HG02973 (cell line): ENCODE results near the gene TRIM7.
A peak's percentile ranks its signal among the peaks of the same experiment; 100 is the strongest.
"Not testable (repeated sequence)": the region's sequence is repeated elsewhere in the genome, so short reads cannot be mapped to it uniquely, and the experiment has no call there.

Experiments used
- ATAC-seq: cut with Tn5 transposase; IDR thresholded peaks from one replicate; pipeline ENCODE4 v1.9.1; 2021; ENCODE audit warnings: moderate library complexity; ENCODE audit not compliant: unreplicated experiment

The TRIM7 gene

DNA sequence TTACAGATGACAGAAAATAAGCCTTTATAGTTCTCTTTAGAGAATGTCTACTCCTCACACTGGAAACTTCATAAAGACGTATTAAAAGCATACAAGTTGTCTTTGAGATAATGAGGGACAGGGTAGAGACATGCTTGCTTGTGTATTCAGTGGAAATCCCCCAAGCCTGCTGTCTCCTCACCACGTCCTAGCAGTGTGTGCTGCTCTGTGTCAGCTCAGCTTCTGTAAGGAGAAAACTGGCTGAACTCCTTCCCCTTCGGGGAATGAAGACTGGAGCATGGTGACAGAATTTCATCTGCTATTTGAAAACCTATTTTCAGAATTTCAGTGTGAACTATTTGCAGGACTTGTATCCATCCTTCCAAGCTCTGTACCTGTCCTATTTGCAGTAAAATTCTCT is 48.2 kb downstream of the TRIM7 start:
- no peak for ATAC-seq

DNA sequence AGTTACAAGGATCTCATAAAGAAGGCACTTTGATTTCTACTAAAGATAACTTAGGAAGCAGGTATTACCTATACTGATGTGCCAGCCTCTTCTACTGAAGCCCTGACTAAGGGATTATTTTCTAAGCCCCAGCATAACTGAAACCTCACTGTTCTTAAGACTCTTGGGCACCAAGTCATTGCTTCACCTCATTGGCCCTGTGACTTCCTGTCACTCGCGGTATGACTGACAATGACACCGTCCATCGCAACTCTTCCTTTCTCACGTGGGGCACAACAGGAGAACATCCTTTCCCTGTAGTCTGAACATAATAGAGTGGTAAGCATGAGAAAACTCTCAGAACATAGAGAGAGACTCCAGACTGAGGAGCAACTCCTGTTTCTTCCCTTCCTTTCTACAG is 51.2 kb downstream of the TRIM7 start:
- no peak for ATAC-seq

DNA sequence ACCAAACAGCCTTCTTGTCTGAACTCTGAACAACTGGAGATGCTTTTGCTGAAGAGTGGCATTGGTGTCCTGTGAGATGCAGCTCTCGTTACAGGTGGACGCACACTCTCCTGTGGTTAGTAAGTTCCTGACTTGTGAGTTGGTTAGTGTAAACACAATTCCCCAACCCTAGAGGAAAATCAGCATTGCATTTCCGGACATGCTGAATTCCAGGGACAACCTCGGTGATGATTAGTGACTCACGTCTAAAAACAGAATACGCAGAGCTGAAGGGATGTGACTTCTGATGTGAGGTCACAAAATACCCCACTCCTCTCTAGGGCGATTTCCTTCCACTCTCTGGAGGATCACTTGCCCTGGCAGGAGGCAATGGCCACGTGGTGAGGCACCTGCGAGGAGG is 52.6 kb downstream of the TRIM7 start:
- ATAC-seq, result no peak

DNA sequence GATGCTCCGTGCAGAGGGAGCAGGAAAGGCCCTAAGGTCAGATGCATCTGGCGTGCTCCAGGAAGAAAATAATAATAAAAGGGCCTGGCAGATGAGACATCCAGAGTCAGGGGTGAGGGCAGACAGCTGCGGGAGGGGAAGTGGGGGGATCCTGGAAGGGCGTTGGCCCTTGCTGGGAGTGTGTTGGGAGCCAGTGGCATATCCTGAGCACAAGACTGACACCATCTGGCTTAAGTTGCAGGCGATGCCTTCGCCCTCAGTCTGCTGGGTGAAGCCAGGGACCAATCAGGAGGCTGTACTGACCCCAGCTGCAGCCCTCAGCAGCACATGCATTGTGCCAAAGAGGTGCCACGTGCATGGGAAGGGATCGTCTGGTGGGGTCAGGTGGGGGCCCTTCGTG is 53.9 kb downstream of the TRIM7 start:
- no peak for ATAC-seq

DNA sequence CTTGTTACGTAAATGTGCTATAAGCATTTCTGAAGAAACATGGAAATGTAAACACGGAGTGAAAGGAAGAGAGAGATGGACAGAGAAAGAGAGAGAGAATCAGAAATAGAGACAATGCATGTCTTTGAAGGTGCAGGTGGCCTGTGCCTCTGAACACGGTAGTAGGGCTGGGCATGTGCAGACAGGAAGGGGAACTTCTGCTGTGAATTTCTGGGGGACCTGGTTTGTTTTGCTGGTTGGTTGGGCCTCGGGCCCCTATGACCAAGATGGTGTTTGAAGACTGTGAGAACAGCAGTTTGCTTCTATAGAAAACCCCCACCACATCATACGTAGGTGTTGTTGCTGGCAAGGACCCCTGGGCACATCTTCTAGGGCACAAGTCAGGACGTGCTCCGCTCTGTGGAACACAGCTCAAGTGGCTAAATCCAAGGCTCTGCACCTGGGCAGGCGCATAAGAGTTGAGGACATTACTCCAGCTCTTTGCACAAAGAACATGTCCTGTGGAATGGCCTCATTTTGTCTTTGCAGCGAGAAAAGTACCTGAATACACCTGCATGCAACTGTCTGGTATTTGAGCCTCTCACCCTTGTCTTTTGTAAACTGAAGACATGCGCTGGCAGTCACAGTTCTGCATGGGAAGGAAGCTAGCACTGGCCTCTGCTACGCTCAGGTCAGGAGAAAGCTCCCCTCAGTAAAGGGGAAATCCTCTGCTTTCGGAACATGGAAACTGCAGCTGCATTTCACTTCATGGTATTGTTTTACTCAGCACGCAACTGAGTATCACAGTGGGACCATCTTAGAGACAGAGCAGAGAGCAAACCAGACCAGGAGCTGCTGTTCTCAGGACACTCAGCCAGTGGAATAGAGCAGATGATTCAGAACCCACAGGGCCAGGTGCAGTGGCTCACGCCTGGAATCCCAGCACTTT is 54.9 kb downstream of the TRIM7 start:
- ATAC-seq, result peak; percentile 47

DNA sequence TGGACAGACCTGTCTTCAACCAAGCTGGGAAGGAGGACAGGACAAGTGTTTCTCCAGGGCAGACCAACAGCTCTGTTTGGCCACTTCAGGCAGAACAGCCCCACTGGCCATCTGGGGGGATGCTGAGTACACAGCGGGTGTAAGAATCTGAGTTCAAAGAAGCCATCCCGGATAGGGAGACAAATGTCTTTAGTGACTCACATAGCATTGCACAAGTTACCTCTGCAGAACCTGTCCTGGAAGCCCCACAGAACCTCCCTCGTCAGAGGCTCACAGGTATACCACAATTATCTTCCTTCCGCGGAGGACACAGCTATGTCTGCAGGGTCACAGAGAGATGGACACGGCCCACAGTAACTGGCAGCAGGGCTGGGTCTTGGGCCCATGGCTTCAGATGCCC is 55.6 kb downstream of the TRIM7 start:
- ATAC-seq, result no peak

DNA sequence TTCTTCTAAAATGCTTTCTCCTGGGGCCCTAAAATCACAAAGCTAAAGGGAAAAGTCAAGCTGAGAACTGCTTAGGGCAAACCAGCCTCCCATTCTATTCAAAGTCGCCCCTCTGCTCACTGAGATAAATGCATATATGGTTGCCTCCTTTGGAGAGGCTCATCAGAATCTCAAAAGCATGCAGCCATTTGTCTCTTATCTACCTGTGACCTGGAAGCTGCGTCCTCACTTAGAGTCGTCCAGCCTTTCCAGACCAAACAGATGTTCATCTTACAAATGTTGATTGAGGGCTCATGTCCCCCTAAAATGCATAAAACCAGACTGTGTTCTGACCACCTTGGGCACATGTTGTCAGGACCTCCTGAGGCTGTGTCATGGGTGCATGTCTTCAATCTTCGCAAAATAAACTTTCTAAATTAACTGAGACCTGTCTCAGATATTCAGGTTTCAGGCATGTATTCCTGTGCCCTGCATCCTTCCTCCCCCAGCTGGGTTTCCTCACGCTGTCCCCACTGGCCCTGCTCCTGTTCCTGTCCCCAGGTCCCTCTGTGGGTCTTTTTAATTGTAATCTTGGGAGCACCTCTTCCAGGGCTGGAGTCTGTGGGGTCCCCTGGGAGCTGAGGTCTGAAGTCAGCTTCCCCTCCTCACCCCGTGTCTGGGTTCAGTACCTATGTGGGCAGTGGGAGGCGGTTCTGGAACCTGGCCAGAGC is 57.9 kb downstream of the TRIM7 start, which contains the start of gene OR2V2:
Gene OR2V2, plus strand, starts transcription at position 660 of the 710 bp plus-strand sequence. CDS start 7,357 bp downstream, outside the sequence.
- ATAC-seq, result not testable (repeated sequence)

DNA sequence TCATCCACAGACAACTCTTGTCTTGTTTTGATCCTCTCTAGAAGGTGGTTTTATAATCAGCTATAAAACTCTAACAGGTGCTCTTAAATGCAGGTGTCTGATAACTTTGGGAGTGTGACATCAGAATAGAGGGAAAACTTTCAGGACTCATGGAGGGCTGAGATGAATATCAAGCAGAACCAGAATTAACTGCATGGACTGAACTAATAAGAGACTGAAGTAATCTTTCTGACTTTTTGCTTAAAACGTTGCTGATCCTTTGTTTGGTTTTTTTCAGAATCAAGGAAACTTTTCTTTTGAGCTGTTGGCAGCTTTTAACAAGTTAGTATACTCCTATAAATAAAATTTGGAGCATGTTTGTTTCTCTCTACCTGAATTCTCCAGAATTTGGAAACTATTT is 59.9 kb downstream of the TRIM7 start:
- no peak for ATAC-seq
